SU-DHL-6 (cell line): ENCODE results near the gene PFN1.

Experiments used
- CTCF ChIP-seq: fragments of 200-600 bp; sonication (generic); IDR thresholded peaks from one replicate; pipeline ENCODE4 v1.5.1; 2017; ENCODE audit warnings: antibody characterized with exemption, mild to moderate bottlenecking, low read length, moderate library complexity; ENCODE audit not compliant: insufficient read depth, poor library complexity, severe bottlenecking
- EZH2phosphoT487 ChIP-seq: fragments of 200-600 bp; sonication (generic), shearing (Covaris generic); conservative IDR thresholded peaks from 2 replicates; pipeline ENCODE4 v1.6.1; 2018; ENCODE audit warnings: mild to moderate bottlenecking, antibody characterized with exemption, low read length, moderate library complexity, mixed read lengths

GRCh38 chr17:4969551-4970173, 21.3 kb upstream of the PFN1 start:
- no peak for TF ChIP-seq CTCF
- no peak for TF ChIP-seq EZH2phosphoT487
